Mesendoderm (in vitro differentiated cells): ENCODE measurements around the gene RHOT2.

Experiments used
- DNase-seq: peaks from one replicate; pipeline ENCODE4 v3.0.0; 2013
- H2AK5ac ChIP-seq: 2 replicates; pipeline ENCODE4 v1.6.1; 2013; ENCODE audit warnings: low read length, inconsistent platforms
- H2BK120ac ChIP-seq: 2 replicates; pipeline ENCODE4 v1.6.1; 2013; ENCODE audit warnings: low read depth, mild to moderate bottlenecking, low read length, moderate library complexity, mixed read lengths
- H2BK15ac ChIP-seq: replicated peaks from 2 replicates; pipeline ENCODE4 v1.6.1; 2013; ENCODE audit warnings: low read depth, mild to moderate bottlenecking, moderate library complexity
- H2BK5ac ChIP-seq: 2 replicates; pipeline ENCODE4 v1.6.1; 2013; ENCODE audit warnings: low read length, inconsistent platforms
- H3K18ac ChIP-seq: 2 replicates; pipeline ENCODE4 v1.6.1; 2013; ENCODE audit warnings: mild to moderate bottlenecking, low read length, mixed read lengths
- H3K23ac ChIP-seq: one replicate; pipeline ENCODE4 v1.6.1; 2013; ENCODE audit warnings: low read length
- H3K27ac ChIP-seq: 2 replicates; pipeline ENCODE4 v1.5.1; 2013; ENCODE audit warnings: low read depth, mild to moderate bottlenecking, inconsistent platforms, low read length, moderate library complexity
- H3K27me3 ChIP-seq: 2 replicates; pipeline ENCODE4 v1.6.1; 2013; ENCODE audit warnings: low read length, control low read depth, mild to moderate bottlenecking, inconsistent platforms; ENCODE audit not compliant: insufficient read depth, poor library complexity
- H3K36me3 ChIP-seq: 2 replicates; pipeline ENCODE4 v1.6.1; 2013; ENCODE audit warnings: low read length, inconsistent platforms; ENCODE audit not compliant: control insufficient read depth, insufficient read depth
- H3K4ac ChIP-seq: one replicate; pipeline ENCODE4 v1.6.1; 2013; ENCODE audit warnings: low read depth, mild to moderate bottlenecking, low read length, moderate library complexity
- H3K4me1 ChIP-seq: 2 replicates; pipeline ENCODE4 v1.6.1; 2013; ENCODE audit warnings: low read depth, low read length, inconsistent platforms; ENCODE audit not compliant: control insufficient read depth
- H3K4me2 ChIP-seq: 2 replicates; pipeline ENCODE4 v1.6.1; 2013; ENCODE audit warnings: low read length
- H3K4me3 ChIP-seq: 2 replicates; pipeline ENCODE4 v1.5.1; 2013; ENCODE audit warnings: mild to moderate bottlenecking, low read length
- H3K56ac ChIP-seq: one replicate; pipeline ENCODE4 v1.6.1; 2013; ENCODE audit warnings: low read length
- H3K79me1 ChIP-seq: 2 replicates; pipeline ENCODE4 v1.6.1; 2013; ENCODE audit warnings: low read length, inconsistent platforms
- H3K79me2 ChIP-seq: 2 replicates; pipeline ENCODE4 v1.6.1; 2013; ENCODE audit warnings: mild to moderate bottlenecking, low read length; ENCODE audit not compliant: control insufficient read depth, insufficient read depth
- H3K9ac ChIP-seq: 2 replicates; pipeline ENCODE4 v1.6.1; 2013; ENCODE audit warnings: low read length, inconsistent platforms
- H4K5ac ChIP-seq: one replicate; pipeline ENCODE4 v1.6.1; 2013; ENCODE audit warnings: low read length
- H4K8ac ChIP-seq: one replicate; pipeline ENCODE4 v1.6.1; 2013; ENCODE audit warnings: low read depth, mild to moderate bottlenecking, control low read depth, low read length, moderate library complexity
- WGBS: extraction: QIAGEN DNeasy Blood & Tissue Kit; methylation state at CpG from one replicate; pipeline ENCODE4 v1.1.7; 2013; ENCODE audit warnings: low lambda C conversion rate, missing lambda C conversion rate; ENCODE audit not compliant: insufficient coverage; ENCODE audit errors: extremely low coverage; 5-methylcytosine and 5-hydroxymethylcytosine counted together

Gene RHOT2

GRCh38 chr16:694187-694862 lies 26.4 kb downstream of the RHOT2 start:
- Histone ChIP-seq H3K4me1 (peaks cover 3% of the 10 kb centered on the region), H3K4me3 (no peak overlapping the region), H2BK15ac (no peak overlapping the region), H3K79me1 (peaks cover 4% of the 10 kb centered on the region), H3K4ac (no peak overlapping the region), H3K4me2 (no peak overlapping the region), H4K5ac (no peak overlapping the region), H3K18ac (no peak overlapping the region), H2AK5ac (no peak overlapping the region), H2BK120ac (no peak overlapping the region), H2BK5ac (no peak overlapping the region), H3K27ac (no peak overlapping the region), H3K79me2 (no peaks in the 10 kb centered on the region), H3K27me3 (peaks cover 26% of the 10 kb centered on the region), H4K8ac (no peak overlapping the region), H3K9ac (no peak overlapping the region), H3K56ac (no peak overlapping the region), H3K23ac (no peak overlapping the region), H3K36me3 (no peaks in the 10 kb centered on the region)
- no CpG with 5 or more reads among the region's 64 CpGs for WGBS
- no peak for DNase-seq

GRCh38 chr16:694863-695354 lies 27.0 kb downstream of the RHOT2 start:
- Histone ChIP-seq H3K27ac (no peak overlapping the region), H3K4me3 (no peak overlapping the region), H3K79me1 (no peaks in the 10 kb centered on the region), H4K5ac (no peak overlapping the region), H3K56ac (no peak overlapping the region), H3K4me1 (no peaks in the 10 kb centered on the region), H3K4me2 (no peak overlapping the region), H2BK5ac (no peak overlapping the region), H2AK5ac (no peak overlapping the region), H3K4ac (no peak overlapping the region), H2BK120ac (no peak overlapping the region), H3K79me2 (no peaks in the 10 kb centered on the region), H2BK15ac (no peak overlapping the region), H3K18ac (no peak overlapping the region), H3K9ac (peak overlapping the region; percentile 17), H4K8ac (no peak overlapping the region), H3K36me3 (no peaks in the 10 kb centered on the region), H3K23ac (no peak overlapping the region), H3K27me3 (peaks cover 28% of the 10 kb centered on the region)
- whole genome bisulfite sequencing, result no CpG with 5 or more reads among the region's 37 CpGs
- DNase-seq, result no peak

GRCh38 chr16:695355-696089 lies 27.6 kb downstream of the RHOT2 start:
- Histone ChIP-seq H4K5ac (no peak overlapping the region), H3K9ac (peak overlapping the region; percentile 24), H3K79me1 (no peaks in the 10 kb centered on the region), H4K8ac (no peak overlapping the region), H3K4me2 (peak overlapping the region; percentile 59), H3K23ac (no peak overlapping the region), H3K27ac (no peak overlapping the region), H3K4me1 (no peaks in the 10 kb centered on the region), H3K27me3 (peaks cover 28% of the 10 kb centered on the region), H3K56ac (no peak overlapping the region), H3K36me3 (no peaks in the 10 kb centered on the region), H2BK5ac (no peak overlapping the region), H3K4ac (no peak overlapping the region), H3K4me3 (no peak overlapping the region), H3K79me2 (no peaks in the 10 kb centered on the region), H2BK120ac (no peak overlapping the region), H2AK5ac (no peak overlapping the region), H2BK15ac (no peak overlapping the region), H3K18ac (no peak overlapping the region)
- no peak for DNase-seq
- no CpG with 5 or more reads among the region's 71 CpGs for WGBS

GRCh38 chr16:698911-699671 lies 31.2 kb downstream of the RHOT2 start:
- no peak overlapping the region for H2BK15ac ChIP-seq
- H3K4me2 ChIP-seq, result no peak overlapping the region
- DNase-seq, result no peak
- H3K4ac ChIP-seq, result no peak overlapping the region
- H3K79me2 ChIP-seq, result no peaks in the 10 kb centered on the region
- H3K23ac ChIP-seq, result no peak overlapping the region
- H3K27me3 ChIP-seq, result peaks cover 32% of the 10 kb centered on the region
- no peak overlapping the region for H3K18ac ChIP-seq
- no peak overlapping the region for H3K27ac ChIP-seq
- H3K56ac ChIP-seq, result no peak overlapping the region
- H3K9ac ChIP-seq, result no peak overlapping the region
- no peak overlapping the region for H2BK120ac ChIP-seq
- H3K79me1 ChIP-seq, result no peaks in the 10 kb centered on the region
- no peaks in the 10 kb centered on the region for H3K4me1 ChIP-seq
- no peak overlapping the region for H2AK5ac ChIP-seq
- H4K5ac ChIP-seq, result no peak overlapping the region
- H3K36me3 ChIP-seq, result no peaks in the 10 kb centered on the region
- no peak overlapping the region for H2BK5ac ChIP-seq
- no peak overlapping the region for H3K4me3 ChIP-seq
- H4K8ac ChIP-seq, result no peak overlapping the region
- WGBS, result no CpG with 5 or more reads among the region's 19 CpGs

- Histone ChIP-seq H3K27me3 (peaks cover 28% of the 10 kb centered on the region), H2BK15ac (no peak overlapping the region), H3K4me1 (no peaks in the 10 kb centered on the region), H4K5ac (no peak overlapping the region), H2BK120ac (no peak overlapping the region), H2AK5ac (no peak overlapping the region), H4K8ac (no peak overlapping the region), H3K4ac (no peak overlapping the region), H3K36me3 (no peaks in the 10 kb centered on the region), H2BK5ac (no peak overlapping the region), H3K56ac (no peak overlapping the region), H3K4me2 (no peak overlapping the region), H3K23ac (no peak overlapping the region), H3K4me3 (no peak overlapping the region), H3K18ac (no peak overlapping the region), H3K9ac (no peak overlapping the region), H3K27ac (no peak overlapping the region), H3K79me2 (no peaks in the 10 kb centered on the region), H3K79me1 (no peaks in the 10 kb centered on the region)
- WGBS, result no CpG with 5 or more reads among the region's 76 CpGs
- peak; percentile 50 for DNase-seq
These were observed 33.0 kb downstream of the RHOT2 start for GRCh38 chr16:700684-701584.
